WTC11 (cell line): ENCODE measurements around the gene OSBPL10.

ENCODE experiments used
- NFATC4 ChIP-seq: fragments of 250-450 bp; sonication (Bioruptor Pico); IDR thresholded peaks from 2 replicates; pipeline ENCODE4 v1.9.0; 2021; ENCODE audit warnings: mild to moderate bottlenecking
- TF ChIP-seq, protein P1 (sequence below): fragments of 200-600 bp; IDR thresholded peaks from 2 replicates; pipeline ENCODE4 v1.8.0; 2022; ENCODE audit warnings: antibody characterized with exemption

DNA sequence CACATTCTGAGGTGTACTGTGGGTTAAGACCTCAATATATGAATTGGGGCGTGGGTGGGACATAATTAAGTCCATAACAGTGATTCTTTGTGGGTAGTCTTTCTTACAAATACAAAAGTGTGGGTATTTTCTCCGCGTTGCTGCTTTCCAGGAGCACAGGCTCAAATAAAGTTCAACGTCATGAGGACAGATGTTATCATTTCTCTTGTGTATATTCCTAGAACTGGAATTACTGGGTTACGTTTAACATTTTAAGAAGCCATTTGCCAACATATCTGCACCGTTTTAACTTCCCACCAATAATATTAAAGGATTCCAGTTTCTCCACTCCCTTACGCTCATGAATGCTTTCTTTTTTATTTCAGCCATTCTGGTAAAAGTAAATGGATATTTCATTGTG, 40.1 kb upstream of the OSBPL10 start:
- TF ChIP-seq, protein P1, sequence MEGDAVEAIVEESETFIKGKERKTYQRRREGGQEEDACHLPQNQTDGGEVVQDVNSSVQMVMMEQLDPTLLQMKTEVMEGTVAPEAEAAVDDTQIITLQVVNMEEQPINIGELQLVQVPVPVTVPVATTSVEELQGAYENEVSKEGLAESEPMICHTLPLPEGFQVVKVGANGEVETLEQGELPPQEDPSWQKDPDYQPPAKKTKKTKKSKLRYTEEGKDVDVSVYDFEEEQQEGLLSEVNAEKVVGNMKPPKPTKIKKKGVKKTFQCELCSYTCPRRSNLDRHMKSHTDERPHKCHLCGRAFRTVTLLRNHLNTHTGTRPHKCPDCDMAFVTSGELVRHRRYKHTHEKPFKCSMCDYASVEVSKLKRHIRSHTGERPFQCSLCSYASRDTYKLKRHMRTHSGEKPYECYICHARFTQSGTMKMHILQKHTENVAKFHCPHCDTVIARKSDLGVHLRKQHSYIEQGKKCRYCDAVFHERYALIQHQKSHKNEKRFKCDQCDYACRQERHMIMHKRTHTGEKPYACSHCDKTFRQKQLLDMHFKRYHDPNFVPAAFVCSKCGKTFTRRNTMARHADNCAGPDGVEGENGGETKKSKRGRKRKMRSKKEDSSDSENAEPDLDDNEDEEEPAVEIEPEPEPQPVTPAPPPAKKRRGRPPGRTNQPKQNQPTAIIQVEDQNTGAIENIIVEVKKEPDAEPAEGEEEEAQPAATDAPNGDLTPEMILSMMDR, result no peak
- no peak for TF ChIP-seq NFATC4 (CRISPR knock-in tag)
